ENCODE data around the gene BANF2.

BANF2 gene

DNA sequence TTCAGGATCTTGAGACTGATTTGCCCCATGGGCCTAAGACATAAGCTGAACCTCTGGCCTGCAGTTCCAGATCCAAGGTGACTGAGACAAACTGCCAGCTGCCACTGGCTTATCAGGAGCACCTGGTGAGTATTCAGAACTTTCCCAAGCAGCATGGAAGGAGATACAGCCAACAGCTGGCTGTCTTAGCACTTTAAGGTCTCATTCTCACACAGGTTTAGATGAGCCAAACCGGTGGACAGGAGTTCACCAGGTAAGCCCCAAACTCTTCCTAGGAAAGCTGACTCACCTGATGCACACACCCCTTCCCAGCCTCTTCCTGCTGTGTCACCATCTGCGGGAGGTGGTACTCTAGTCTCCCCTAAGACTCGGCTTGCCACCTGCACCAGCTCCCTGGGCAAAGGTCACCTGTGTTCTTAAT, at the start of gene BANF2:
BANF2 (plus strand) TSS at position 36 of the 421 bp plus-strand sequence. CDS start 25,060 bp downstream, outside the sequence.
- no peak within 1 kb of the TSS for H3K27ac ChIP-seq (ENCODE audit: low read depth, low read length)

DNA sequence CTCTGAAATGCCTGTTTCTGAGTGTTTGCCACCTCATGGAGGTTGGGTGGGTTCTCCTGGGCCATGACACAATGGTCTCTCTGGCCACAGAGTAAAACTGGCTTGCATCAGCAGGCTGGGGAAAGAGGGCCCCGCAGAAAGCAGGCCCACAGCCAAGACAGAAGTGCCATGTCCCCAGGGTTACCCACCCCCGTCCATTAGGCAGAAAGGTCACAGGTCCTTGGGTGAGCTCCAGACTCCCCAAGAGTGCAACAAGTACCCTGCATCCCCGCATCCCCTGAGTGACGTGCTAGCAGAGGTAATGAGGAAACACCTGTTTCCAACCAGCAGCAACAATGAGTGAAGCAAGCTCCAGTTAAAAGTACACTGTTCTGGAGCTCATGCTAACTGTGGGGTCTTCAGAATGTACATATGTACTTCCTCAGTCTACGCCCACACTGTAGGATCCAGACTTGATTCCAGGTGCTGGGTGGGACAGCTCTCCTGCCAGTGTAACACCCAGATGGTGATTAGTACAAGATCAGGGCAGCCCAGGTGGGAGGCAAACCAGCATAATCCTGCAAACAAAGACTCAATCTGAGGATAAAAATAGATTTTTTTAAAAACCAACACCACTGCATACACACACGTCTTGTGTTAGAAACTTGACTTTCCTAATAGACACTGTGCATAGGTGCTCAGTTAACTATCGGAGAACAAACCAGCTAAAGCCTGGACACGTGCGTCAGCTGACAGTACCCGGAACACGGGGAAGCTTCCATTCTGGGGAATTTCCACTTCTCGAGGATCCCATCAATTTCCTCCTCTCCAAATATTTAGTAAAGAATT, 49.3 kb upstream of the BANF2 start:
- Histone ChIP-seq H3K4me1 (ENCODE audit: insufficient read depth, low read length) (peaks cover 64% of the 10 kb centered on the region), H3K9ac (ENCODE audit: low read length) (no peak overlapping the region), H3K9me3 (ENCODE audit: low read length) (no peaks in the 10 kb centered on the region), H3K27me3 (ENCODE audit: control insufficient read depth in 1 of 2, insufficient read depth in 2 of 2, low read length in 2 of 2) (no peaks in the 10 kb centered on the region), H3K4me3 (ENCODE audit: low read depth in 1 of 2, low read length in 2 of 2) (no peak overlapping the region), H3K27ac (ENCODE audit: low read depth, low read length) (no peak overlapping the region), H3K36me3 (ENCODE audit: insufficient read depth, low read length) (peaks cover 6% of the 10 kb centered on the region)

More for the DNA sequence above, at the start of gene BANF2:
- Histone ChIP-seq H3K27me3 (ENCODE audit: control insufficient read depth in 1 of 2, insufficient read depth in 2 of 2, low read length in 2 of 2) (no peaks in the 10 kb centered on the region), H3K4me3 (ENCODE audit: low read depth in 1 of 2, low read length in 2 of 2) (no peak within 1 kb of the TSS), H3K36me3 (ENCODE audit: insufficient read depth, low read length) (no peaks in the 10 kb centered on the region), H3K9ac (ENCODE audit: low read length) (no peak within 1 kb of the TSS), H3K9me3 (ENCODE audit: low read length) (no peaks in the 10 kb centered on the region), H3K4me1 (ENCODE audit: insufficient read depth, low read length) (no peaks in the 10 kb centered on the region)

DNA sequence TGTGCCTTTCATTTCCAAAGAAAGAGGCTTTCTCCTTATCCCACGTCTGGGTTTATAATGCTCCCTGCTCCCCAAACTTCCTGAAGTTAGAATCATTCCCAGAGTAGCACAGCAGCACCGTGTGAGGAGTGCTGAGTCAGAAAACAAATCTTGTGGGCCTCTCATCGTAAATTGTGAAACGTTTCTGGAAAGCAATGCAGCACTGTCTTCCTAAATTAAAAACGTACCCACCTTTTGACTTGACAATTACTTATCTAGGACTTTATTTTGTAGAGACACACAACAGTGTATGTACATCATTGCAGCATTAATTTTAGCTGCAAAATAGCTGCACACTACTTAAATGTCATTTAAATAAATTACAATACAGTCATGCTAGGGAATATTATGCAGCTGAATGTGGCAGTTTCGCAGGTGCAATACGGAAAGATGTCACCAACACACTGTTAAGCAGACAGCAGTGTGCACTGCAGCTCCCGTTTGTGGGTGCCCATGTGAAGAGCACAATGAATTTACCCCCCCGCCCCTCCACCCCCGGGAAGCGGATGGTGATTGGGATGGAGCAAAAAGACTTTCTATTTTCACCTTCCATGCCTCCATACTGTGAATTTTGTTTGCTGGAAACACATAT, 48.5 kb upstream of the BANF2 start:
- Histone ChIP-seq H3K27ac (ENCODE audit: low read depth, low read length) (no peak overlapping the region), H3K4me3 (ENCODE audit: low read depth in 1 of 2, low read length in 2 of 2) (no peak overlapping the region), H3K4me1 (ENCODE audit: insufficient read depth, low read length) (peaks cover 56% of the 10 kb centered on the region), H3K36me3 (ENCODE audit: insufficient read depth, low read length) (peaks cover 11% of the 10 kb centered on the region), H3K9me3 (ENCODE audit: low read length) (no peaks in the 10 kb centered on the region), H3K9ac (ENCODE audit: low read length) (no peak overlapping the region), H3K27me3 (ENCODE audit: control insufficient read depth in 1 of 2, insufficient read depth in 2 of 2, low read length in 2 of 2) (no peaks in the 10 kb centered on the region)

DNA sequence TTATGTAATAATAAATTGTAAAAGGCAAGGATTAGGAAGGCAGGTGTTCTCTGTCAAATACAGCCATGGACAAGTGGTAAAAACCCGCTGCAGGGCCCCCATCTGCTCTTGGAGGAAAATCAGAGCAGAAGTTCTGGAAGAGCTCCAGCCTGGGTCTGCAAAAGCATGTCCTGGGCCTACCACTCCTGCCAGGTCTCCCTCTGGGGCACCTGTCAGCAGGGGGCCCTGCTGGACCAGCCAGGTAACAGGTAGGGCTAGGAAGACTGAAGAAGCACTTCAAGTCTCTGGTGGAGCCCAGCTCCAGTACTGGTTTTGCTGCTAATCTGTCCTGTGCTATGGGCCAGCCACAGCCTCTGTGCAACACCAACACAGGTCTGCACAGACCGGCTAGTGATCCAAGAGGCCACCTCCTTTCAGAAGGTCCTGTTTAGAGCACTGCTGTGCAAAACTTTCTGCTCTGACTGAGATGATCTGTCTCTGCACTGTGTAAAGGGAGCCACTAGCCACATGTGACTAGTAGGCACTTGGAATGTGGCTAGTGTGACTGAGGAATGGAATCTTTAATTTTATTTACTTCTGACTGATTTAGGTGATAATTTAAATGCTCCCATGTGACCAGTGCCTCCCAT, 47.9 kb upstream of the BANF2 start:
- H3K9me3 ChIP-seq (ENCODE audit: low read length) = no peaks in the 10 kb centered on the region
- peaks cover 50% of the 10 kb centered on the region for H3K4me1 ChIP-seq (ENCODE audit: insufficient read depth, low read length)
- no peak overlapping the region for H3K27ac ChIP-seq (ENCODE audit: low read depth, low read length)
- H3K27me3 ChIP-seq (ENCODE audit: control insufficient read depth in 1 of 2, insufficient read depth in 2 of 2, low read length in 2 of 2) = no peaks in the 10 kb centered on the region
- peaks cover 11% of the 10 kb centered on the region for H3K36me3 ChIP-seq (ENCODE audit: insufficient read depth, low read length)
- H3K4me3 ChIP-seq (ENCODE audit: low read depth in 1 of 2, low read length in 2 of 2) = no peak overlapping the region
- no peak overlapping the region for H3K9ac ChIP-seq (ENCODE audit: low read length)

DNA sequence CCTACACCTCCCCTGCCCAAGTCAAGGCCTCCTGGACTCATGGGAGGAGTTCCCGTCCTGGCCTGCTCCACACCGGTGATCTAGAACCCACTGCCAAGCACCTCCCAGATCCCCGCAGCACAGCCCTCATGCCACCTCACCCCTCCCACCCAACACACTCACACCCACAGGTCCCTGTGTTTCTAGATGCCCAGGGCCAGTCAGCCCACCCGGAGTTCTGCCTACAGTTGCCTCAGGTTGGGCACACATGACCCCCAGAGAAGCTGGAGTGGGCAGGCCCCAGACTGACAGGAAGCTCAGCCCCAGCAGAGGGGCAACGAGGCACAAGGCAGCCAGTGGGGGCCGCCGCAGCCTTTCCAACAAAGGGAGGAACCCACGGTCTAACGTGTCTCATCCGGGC, 47.4 kb upstream of the BANF2 start:
- Histone ChIP-seq H3K9ac (ENCODE audit: low read length) (no peak overlapping the region), H3K4me1 (ENCODE audit: insufficient read depth, low read length) (peaks cover 45% of the 10 kb centered on the region), H3K27ac (ENCODE audit: low read depth, low read length) (no peak overlapping the region)

DNA sequence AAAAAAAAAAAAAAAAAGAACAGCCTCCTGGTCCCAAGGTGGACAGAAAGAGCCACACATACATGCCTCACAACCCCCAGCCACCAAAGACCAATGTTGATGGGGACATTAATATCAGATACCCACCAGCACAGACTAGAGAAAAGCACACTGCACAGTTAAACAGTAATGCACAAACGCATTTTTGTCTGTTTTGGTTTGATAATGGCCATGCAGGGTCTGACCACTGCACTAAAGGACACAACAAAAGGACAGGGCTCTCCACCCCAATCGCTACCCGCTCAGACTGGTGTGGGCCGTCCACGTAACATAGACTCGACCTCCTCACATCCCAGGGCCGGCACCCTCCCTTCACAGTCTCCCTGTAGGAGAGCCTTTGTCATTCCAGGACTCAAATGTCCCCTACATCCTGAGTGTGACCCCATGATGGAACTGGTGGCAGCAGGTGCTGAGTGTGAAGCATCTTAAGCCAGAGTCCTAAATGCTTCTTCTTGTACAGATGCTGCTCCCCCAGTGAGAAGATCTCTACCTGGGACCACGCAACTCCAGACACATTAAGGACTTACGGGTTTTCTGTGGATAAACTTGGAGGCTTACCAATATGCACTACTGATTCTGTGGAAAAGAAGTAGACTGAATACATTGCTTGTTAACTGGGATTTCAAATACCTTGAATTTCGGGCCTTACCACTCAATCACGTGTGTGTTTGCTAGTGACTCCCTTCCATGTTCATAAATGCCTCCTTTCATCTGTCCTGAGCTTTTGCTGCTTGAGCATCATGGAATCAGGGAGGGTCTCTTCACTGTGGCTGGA, 45.7 kb upstream of the BANF2 start:
- Histone ChIP-seq H3K27me3 (ENCODE audit: control insufficient read depth in 1 of 2, insufficient read depth in 2 of 2, low read length in 2 of 2) (no peaks in the 10 kb centered on the region), H3K9ac (ENCODE audit: low read length) (no peak overlapping the region), H3K4me1 (ENCODE audit: insufficient read depth, low read length) (peaks cover 33% of the 10 kb centered on the region), H3K27ac (ENCODE audit: low read depth, low read length) (no peak overlapping the region), H3K9me3 (ENCODE audit: low read length) (no peaks in the 10 kb centered on the region), H3K4me3 (ENCODE audit: low read depth in 1 of 2, low read length in 2 of 2) (no peak overlapping the region), H3K36me3 (ENCODE audit: insufficient read depth, low read length) (peaks cover 23% of the 10 kb centered on the region)

More for the DNA sequence above, 47.4 kb upstream of the BANF2 start:
- Histone ChIP-seq H3K9me3 (ENCODE audit: low read length) (no peaks in the 10 kb centered on the region), H3K27me3 (ENCODE audit: control insufficient read depth in 1 of 2, insufficient read depth in 2 of 2, low read length in 2 of 2) (no peaks in the 10 kb centered on the region), H3K4me3 (ENCODE audit: low read depth in 1 of 2, low read length in 2 of 2) (no peak overlapping the region), H3K36me3 (ENCODE audit: insufficient read depth, low read length) (peaks cover 11% of the 10 kb centered on the region)

DNA sequence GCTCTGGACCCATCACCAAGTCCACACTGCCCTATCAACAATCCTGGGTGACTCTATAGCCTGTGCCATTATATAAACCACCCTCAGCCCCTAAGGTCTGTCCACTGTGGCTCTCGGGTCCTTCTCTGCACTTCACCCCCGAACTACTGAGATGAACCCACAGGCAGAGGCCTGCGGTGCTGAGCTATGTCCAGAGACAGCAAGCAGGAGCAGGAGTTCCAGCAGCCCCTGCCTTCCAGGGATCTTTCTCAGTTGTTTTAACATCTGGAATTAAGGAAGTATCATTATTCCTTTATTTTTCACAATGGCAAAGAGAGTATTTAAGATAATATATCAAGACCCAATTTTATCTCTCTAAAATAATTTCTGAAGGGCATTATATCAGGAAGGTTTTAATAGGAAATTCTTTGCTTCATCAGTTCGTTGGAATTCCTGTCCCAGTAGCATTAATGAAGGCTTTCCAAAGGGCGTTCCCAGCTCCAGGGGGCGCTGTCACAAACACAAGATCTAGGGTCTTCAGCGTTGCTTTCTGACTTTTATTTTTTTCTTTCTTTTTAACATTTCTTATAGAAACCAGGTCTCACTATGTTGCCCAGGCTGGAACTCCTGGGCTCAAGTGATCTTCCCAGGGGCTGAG, 45.0 kb upstream of the BANF2 start:
- Histone ChIP-seq H3K27ac (ENCODE audit: low read depth, low read length) (no peak overlapping the region), H3K4me1 (ENCODE audit: insufficient read depth, low read length) (peaks cover 29% of the 10 kb centered on the region), H3K4me3 (ENCODE audit: low read depth in 1 of 2, low read length in 2 of 2) (no peak overlapping the region), H3K27me3 (ENCODE audit: control insufficient read depth in 1 of 2, insufficient read depth in 2 of 2, low read length in 2 of 2) (no peaks in the 10 kb centered on the region), H3K9ac (ENCODE audit: low read length) (no peak overlapping the region), H3K36me3 (ENCODE audit: insufficient read depth, low read length) (peaks cover 24% of the 10 kb centered on the region), H3K9me3 (ENCODE audit: low read length) (no peaks in the 10 kb centered on the region)

DNA sequence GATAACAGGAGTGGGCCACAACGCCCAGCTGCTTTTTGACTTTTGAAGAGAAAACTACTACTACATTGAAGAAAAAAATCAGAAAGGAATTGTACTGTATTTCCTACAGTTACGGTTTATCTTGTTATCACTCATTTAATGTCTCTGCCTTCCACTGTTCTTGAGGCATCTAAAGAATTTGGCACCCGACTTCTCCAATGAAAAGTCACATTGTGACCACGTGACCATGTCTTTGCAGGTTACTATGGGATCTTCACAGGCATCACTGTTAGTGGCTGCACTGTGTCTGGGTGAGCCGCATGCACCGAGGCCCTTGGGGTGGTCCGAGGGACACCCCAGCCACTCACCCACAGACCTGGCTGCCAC, 44.5 kb upstream of the BANF2 start:
- peaks cover 30% of the 10 kb centered on the region for H3K36me3 ChIP-seq (ENCODE audit: insufficient read depth, low read length)
- no peak overlapping the region for H3K4me3 ChIP-seq (ENCODE audit: low read depth in 1 of 2, low read length in 2 of 2)
- H3K9me3 ChIP-seq (ENCODE audit: low read length) = no peaks in the 10 kb centered on the region
- H3K27me3 ChIP-seq (ENCODE audit: control insufficient read depth in 1 of 2, insufficient read depth in 2 of 2, low read length in 2 of 2) = no peaks in the 10 kb centered on the region
- no peak overlapping the region for H3K9ac ChIP-seq (ENCODE audit: low read length)
- H3K4me1 ChIP-seq (ENCODE audit: insufficient read depth, low read length) = peaks cover 29% of the 10 kb centered on the region
- H3K27ac ChIP-seq (ENCODE audit: low read depth, low read length) = no peak overlapping the region

DNA sequence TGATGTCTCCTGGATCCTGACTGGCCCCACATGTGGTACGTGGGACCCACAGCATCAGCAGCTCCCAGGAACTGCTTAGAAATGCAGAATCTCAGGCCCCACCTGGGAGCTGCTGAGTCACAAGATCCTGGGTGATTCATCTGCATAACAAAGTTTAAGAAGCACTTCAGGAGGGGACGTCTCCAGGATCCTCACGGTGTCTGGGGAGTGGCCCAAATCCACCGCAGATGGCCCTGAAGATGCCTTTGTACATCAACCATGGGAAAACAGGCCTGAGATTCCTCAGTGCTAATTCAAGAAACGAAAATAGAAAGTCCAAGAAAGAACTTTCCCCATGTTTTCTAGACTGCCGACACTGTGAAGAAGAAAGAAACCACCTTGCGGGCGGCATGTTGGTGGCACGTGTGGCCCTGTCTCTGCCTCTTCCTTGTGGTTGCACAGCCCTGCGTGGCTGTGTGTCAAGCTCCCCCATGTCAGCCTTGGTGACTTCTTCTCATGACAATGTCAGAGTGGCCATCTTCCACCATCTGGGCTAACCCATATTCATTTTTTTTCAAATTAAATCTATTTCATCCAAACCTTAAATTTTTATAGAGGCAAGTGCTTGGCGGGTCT, 43.8 kb upstream of the BANF2 start:
- H3K36me3 ChIP-seq (ENCODE audit: insufficient read depth, low read length) = peaks cover 35% of the 10 kb centered on the region
- H3K27me3 ChIP-seq (ENCODE audit: control insufficient read depth in 1 of 2, insufficient read depth in 2 of 2, low read length in 2 of 2) = no peaks in the 10 kb centered on the region
- H3K9me3 ChIP-seq (ENCODE audit: low read length) = no peaks in the 10 kb centered on the region
- H3K4me3 ChIP-seq (ENCODE audit: low read depth in 1 of 2, low read length in 2 of 2) = no peak overlapping the region
- no peak overlapping the region for H3K9ac ChIP-seq (ENCODE audit: low read length)
- peaks cover 29% of the 10 kb centered on the region for H3K4me1 ChIP-seq (ENCODE audit: insufficient read depth, low read length)
- no peak overlapping the region for H3K27ac ChIP-seq (ENCODE audit: low read depth, low read length)

DNA sequence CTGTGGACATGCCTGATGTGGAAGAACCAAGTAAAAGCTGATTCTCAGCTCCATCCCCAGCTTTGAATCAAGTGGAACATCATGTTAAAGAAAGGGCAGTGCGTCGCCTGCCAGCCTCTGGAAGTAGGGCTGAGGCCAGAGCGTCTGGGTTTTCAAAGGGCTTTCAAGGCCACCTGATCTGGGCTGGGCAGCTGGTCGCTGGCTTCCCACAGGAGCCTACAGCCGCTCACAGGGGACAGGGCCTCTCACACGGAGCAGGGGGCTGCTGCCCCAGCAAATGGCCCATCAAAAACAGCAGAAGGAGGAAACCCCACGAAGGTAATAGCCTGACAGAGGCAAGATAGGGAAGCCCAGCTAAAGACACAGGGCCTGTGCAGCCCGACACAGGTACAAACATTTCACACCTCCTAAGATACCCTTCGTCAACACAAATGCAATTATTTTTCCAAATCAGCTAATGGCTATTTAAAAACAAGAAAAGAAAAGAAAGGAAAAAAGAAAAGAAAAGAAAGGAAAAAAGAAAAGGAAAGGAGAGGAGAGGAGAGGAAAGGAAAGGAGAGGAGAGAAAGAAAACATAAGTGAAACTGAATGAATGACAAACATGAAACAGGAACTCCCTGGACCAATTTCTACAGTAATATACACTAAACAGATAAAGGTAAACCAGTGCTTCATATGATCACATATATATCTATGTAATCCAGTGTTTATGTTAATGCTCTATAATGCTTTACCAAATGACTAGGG, 42.5 kb upstream of the BANF2 start:
- H3K27ac ChIP-seq (ENCODE audit: low read depth, low read length) = no peak overlapping the region
- H3K9me3 ChIP-seq (ENCODE audit: low read length) = no peaks in the 10 kb centered on the region
- H3K4me1 ChIP-seq (ENCODE audit: insufficient read depth, low read length) = peaks cover 23% of the 10 kb centered on the region
- H3K36me3 ChIP-seq (ENCODE audit: insufficient read depth, low read length) = peaks cover 35% of the 10 kb centered on the region
- H3K27me3 ChIP-seq (ENCODE audit: control insufficient read depth in 1 of 2, insufficient read depth in 2 of 2, low read length in 2 of 2) = no peaks in the 10 kb centered on the region
- H3K9ac ChIP-seq (ENCODE audit: low read length) = no peak overlapping the region
- no peak overlapping the region for H3K4me3 ChIP-seq (ENCODE audit: low read depth in 1 of 2, low read length in 2 of 2)

Data from muscle layer of colon (tissue), 2 donors.